Erythroblast (primary cell): ENCODE results near the gene ZNF236.

Source experiments
- GATA1 ChIP-seq: IDR thresholded peaks from 2 replicates; pipeline ENCODE4 v1.6.1; 2011; ENCODE audit warnings: low read depth, mild to moderate bottlenecking, control low read depth, low read length, moderate library complexity
- POLR2A ChIP-seq: IDR thresholded peaks from 2 replicates; pipeline ENCODE4 v1.6.1; 2011; ENCODE audit warnings: mild to moderate bottlenecking, low read length

DNA sequence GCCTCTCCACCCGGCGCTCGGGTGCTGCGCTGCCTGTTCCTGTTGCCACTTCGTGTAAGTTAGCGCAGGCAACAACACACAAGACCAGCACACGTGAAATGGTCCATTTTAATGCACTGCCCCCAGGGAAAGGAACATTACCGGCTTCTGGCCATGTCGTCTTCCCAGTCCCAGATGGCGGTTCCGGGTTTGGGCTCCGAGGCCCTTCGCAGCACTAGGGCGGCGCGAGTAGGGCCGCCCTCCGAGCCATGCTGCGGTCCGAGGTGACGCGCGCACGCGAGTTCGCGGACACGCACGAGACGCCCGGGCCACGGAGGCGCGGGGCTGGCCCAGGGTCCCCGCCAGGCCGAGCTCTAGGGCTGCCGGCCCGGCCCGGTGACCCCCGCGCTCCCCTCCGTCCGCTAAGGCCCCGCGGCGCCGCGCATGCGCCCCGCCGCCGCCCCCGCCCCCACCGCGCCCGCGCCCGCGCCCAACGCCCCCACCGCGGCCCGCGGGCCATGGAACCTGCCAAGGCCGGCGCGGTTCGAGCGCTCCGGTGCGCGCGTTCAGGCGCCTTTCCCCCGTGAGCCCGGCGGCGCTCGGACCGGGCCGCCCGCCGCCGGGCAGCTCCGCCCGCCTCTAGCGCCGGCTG is 367 bp upstream of the ZNF236 start:
- TF ChIP-seq POLR2A: peak; percentile 74
- TF ChIP-seq GATA1: no peak
